Fibroblast of the aortic adventitia (primary cell): ENCODE data around the gene DOCK2. TPM values are rescaled to one million over a fixed set of nuclear protein-coding genes. Genes with fewer than 3 reads are reported as not detected.

Experiments used
- DNase-seq: peaks from one replicate; pipeline ENCODE4 v3.0.0-alpha.2; 2010; ENCODE audit warnings: low read depth
- H3K4me3 ChIP-seq: 2 replicates; pipeline ENCODE4 v1.5.1; 2011; ENCODE audit warnings: low read depth, mild to moderate bottlenecking, control low read depth, low read length, moderate library complexity
- CTCF ChIP-seq: IDR thresholded peaks from 2 replicates; pipeline ENCODE4 v1.5.1; 2011; ENCODE audit warnings: mild to moderate bottlenecking, low read length, control low read depth, inconsistent platforms; ENCODE audit not compliant: insufficient read depth
- total RNA-seq: library from RNA; depleted of rRNA; stranded (reverse); fragments of >200 nt; gene quantifications from 2 replicates; pipeline ENCODE4 v1.2.3, GENCODE V29; 2012; ENCODE audit warnings: low replicate concordance

The DOCK2 gene
- total RNA-seq, 1 donor, result 4.6 TPM

GRCh38 chr5:169695025-169695625, 58.0 kb downstream of the DOCK2 start:
- no peak for TF ChIP-seq CTCF
- no peak for DNase-seq
- no peak overlapping the region for H3K4me3 ChIP-seq

- no peak for TF ChIP-seq CTCF
- H3K4me3 ChIP-seq, result no peak overlapping the region
- peak; percentile 97 for DNase-seq
These were observed 58.9 kb downstream of the DOCK2 start for GRCh38 chr5:169695919-169696490.

GRCh38 chr5:169696621-169697510, 59.8 kb downstream of the DOCK2 start:
- DNase-seq, result peak; percentile 64
- no peak for TF ChIP-seq CTCF
- H3K4me3 ChIP-seq, result no peak overlapping the region

- no peak for TF ChIP-seq CTCF
- no peak overlapping the region for H3K4me3 ChIP-seq
- no peak for DNase-seq
These were observed 60.4 kb downstream of the DOCK2 start for GRCh38 chr5:169697511-169697890.

- no peak overlapping the region for H3K4me3 ChIP-seq
- no peak for TF ChIP-seq CTCF
- no peak for DNase-seq
These were observed 60.9 kb downstream of the DOCK2 start for GRCh38 chr5:169697976-169698375.

- no peak for DNase-seq
- no peak for TF ChIP-seq CTCF
- no peak overlapping the region for H3K4me3 ChIP-seq
These were observed 63.5 kb downstream of the DOCK2 start for GRCh38 chr5:169700611-169701010.
